Kidney tubule cell (primary cell): ENCODE measurements around the gene KLK3.
A peak's percentile ranks its signal among the peaks of the same experiment; 100 is the strongest.
"Not testable (repeated sequence)": the region's sequence is repeated elsewhere in the genome, so short reads cannot be mapped to it uniquely, and the experiment has no call there.

Source experiments
- DNase-seq: peaks from one replicate; pipeline ENCODE4 v3.0.0-alpha.2; 2018; ENCODE audit warnings: low spot score

KLK3 gene

GRCh38 chr19:50854636-50855410 lies at the start of gene KLK3:
TSS of gene KLK3 (plus strand) at chr19:50854915. CDS start at chr19:50854956, 41 bp downstream.
- no peak for DNase-seq

DNA sequence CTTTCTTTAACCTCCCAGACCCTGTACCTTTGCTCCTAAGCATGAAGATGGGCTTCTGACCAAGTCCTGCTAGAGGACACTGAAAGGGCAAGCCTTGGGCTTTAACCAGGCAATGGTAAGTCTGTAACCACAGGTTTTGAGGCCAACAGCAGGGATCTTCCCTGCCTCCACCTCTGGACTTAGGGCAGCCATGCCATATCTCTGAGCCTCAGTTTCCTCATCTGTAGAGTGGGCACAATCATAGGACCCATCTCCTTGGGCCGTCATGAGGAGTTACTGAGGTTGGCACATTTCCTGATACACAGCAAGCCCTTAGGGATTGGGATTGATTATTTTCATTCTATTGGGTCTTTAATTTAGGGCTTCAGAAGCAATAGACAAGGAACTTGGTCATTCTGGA lies 45.9 kb upstream of the KLK3 start:
- no peak for DNase-seq

GRCh38 chr19:50811622-50812238 lies 43.0 kb upstream of the KLK3 start:
- not testable (repeated sequence) for DNase-seq

GRCh38 chr19:50812474-50812873 lies 42.2 kb upstream of the KLK3 start:
- no peak for DNase-seq

- no peak for DNase-seq
Observed at GRCh38 chr19:50814883-50815282, 39.8 kb upstream of the KLK3 start.

DNA sequence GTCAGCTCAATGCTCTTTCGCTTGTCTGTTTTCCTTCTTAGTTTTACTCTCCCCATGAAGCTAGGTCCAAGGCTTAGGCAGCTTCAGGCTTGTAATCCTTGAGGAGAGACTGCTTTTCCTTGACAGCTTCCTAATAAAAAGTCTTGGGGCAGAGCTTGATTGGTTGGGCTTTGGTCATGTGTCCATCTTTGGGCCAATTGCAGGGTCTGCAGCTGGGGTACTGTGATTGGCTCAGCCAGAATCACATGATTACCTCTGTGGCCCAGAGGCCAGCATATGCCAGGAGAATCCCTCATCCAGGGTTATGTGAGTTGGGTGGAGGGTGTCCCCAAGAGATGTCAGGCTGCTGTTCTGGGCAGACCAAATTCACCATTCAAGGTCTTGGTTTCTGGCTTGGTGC lies 39.3 kb upstream of the KLK3 start:
- DNase-seq = no peak

- no peak for DNase-seq
Observed at GRCh38 chr19:50817941-50818858, 36.5 kb upstream of the KLK3 start.

DNA sequence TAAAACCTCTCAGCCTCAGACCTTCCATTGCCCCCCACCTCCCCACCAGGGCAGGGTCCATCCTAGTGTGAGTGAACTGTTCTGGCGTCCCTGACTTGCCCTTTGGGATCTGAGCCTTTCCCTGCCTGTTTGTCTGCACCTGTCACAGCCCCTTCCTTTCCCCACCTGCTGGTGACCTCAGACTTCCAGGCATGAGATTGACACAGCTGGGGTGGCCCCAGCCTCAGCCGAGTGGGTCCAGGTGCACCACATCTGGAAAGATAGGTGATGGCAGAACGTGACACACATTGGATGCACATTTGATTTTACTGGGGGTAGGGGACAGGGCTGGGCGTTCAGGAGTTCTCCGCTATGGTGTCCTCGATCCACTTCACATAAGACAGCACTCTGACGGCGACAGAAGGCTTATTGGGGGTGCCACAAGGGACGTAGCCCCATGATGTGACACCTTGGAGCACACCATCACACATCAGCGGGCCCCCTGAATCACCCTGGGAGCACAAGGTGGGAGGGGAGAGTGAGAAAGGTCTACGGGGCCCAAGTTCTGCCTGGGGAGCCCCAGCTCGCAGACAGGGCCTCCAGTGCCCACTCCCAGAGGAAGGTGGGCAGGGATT lies 35.7 kb upstream of the KLK3 start:
- no peak for DNase-seq

GRCh38 chr19:50819636-50820035 lies 35.1 kb upstream of the KLK3 start:
- no peak for DNase-seq

DNA sequence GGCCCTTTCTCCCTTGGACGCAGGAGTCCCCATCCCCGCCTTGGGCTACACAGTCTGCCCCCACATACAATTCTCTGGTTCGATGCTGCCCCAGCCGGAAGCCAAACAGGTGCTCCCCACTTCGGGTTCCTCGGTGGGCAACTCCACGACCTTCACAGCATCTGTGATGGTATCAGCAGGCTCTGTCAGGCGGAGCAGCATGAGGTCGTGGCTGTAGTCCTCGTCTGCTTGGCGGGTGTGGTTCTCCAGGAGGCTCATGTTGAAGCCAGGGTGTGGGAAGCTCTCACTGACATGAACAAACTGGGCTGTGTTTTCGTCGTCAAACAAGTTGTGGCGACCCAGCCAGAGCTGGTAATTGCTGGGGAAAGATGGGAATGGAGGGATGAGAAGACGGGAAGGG lies 34.6 kb upstream of the KLK3 start:
- no peak for DNase-seq

DNA sequence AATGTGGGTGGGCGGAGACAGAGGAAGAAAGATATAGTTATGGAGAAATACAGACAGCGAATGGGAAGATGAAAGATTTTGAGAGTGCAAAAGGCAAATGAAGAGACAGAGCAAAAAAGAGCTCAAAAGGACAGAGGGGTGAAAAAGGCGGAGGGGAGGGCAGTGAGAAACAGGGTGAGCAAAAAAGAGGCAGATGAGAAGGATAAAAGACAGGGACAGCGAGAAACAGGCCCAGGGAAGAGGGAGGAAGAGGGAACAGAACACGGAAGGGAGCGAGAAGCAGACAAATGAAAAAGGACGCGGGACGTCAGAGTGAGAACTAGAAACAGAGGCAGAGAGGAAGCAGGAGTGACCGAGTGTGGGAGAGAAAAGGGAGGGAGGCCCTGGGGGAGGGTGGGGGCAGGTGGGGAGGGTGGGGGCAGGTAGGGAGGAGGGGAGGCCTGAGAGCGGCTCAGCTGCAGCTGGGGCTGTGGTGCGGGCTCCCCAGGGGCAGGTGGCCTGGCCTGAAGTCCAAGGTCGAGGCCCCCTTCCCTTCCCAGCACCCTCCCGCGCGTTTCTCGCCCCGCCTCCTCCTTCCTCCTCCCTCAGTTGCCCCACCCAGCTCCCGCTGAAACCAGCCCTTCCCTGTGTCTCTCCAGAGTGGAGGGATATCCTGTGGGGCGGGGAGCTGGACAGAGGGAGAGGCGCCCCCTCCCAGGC lies 34.0 kb upstream of the KLK3 start:
- no peak for DNase-seq

DNA sequence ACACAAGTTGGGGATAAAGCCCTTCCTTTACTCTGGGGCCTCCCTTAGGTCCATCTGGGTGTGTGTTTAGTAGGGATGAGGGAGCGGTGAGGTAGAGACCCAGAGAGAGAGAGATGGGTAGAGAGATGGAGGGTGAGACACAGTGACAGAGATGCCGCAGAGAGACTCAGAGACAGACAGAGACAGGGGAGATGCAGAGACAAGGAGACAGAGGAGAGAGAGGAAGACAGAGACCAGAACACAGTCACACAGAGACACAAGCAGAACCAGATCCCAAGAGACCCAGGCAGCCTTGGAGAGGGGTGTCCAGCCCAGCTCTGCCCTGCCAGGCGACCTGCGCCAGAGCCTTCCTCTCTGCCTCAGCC lies 33.5 kb upstream of the KLK3 start:
- no peak for DNase-seq

GRCh38 chr19:50821622-50822021 lies 33.1 kb upstream of the KLK3 start:
- no peak for DNase-seq

GRCh38 chr19:50822661-50823208 lies 32.0 kb upstream of the KLK3 start:
- DNase-seq = no peak

GRCh38 chr19:50823389-50824042 lies 31.2 kb upstream of the KLK3 start, which contains the start of gene KLK1:
TSS of gene KLK1 (minus strand) at chr19:50823787. CDS start at chr19:50823748, 39 bp downstream.
- DNase-seq = no peak

DNA sequence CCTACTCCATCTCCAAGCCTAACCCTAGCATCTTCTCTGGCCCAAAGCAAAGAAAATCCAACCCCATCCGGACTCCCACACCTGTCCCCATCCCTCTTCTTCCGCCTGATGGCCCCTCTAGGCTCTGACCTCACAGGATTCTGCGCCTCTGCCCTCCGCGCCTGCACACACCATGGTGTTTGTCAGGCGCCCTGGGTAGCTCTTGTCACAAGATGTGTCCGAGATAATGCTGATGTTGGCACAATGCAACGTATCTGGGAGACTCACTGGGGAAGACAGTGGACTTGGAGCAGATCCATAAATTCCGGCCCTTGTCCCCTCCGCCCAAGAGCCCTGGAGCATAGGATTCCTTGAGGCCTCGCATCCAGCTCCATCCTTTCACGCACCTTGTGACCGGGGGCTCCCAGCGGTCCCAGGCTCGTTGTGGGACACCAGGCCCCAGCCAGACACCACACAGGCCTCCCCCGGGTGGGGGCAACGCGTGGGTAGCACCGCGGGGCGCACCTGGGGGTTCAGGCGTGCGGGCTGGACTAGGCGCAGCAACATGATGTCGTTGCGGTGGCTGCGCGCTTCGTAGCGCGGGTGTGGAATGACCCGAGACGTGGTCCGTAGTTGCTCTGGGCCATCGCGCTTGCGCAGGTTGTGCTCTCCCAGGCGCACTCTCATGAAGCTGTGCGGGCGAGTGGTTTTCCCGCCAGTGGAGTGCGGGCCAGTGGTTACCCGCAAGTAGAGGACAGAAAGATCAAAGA lies 28.0 kb upstream of the KLK3 start:
- no peak for DNase-seq

- no peak for DNase-seq
Observed at GRCh38 chr19:50827476-50827875, 27.2 kb upstream of the KLK3 start.

- DNase-seq = peak; percentile 38
Observed at GRCh38 chr19:50829801-50830200, 24.9 kb upstream of the KLK3 start.

DNA sequence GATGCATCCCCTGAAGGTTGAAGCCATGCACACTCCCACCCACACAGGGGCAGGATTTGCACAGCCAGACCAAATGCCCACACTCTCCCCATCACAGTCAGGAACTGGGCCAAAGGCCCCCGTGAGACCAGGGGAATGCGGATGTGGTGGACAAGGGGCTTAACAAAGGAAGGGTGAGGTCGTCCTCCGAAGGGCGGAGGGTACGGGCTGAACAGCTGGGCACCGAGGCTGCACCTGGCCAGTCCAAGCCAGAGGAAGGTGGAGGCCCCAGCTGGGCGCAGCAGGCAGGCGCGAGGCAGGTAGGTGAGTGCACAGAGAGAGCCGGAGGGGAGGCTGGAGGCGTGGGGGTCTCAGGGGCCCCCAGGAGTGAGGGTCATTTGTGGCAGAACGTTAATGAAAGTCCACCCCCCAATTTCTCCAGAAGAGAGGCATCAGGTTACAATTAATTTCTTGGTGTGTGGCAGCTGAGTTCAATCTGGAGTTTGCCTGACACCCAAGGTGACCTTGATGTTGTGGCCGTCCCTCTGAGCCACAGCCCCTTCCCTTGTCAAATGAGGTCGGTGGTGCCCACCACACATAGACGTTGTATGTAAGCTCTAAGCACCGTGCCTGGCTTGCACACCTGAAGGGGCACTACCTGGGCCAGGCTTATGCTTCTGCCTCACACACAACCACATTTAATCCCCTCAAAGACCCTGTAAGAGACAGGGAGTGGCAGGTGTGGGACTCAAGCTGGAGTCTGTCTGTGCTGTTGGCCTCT lies 24.3 kb upstream of the KLK3 start:
- peak; percentile 13 for DNase-seq
